HEK293 (cell line): ENCODE data around the gene CD83.

Source experiments
- CTCF ChIA-PET: fragments of 350-600 bp; formaldehyde crosslinking; extraction: SDS; loops from one replicate; lab custom pipeline; 2021; ENCODE audit warnings: antibody characterized with exemption; lab: Yijun Ruan, JAX
- POLR2A ChIA-PET: fragments of 300-600 bp; formaldehyde crosslinking; extraction: SDS; loops from one replicate; lab custom pipeline; 2020; ENCODE audit warnings: antibody characterized with exemption, inconsistent platforms; lab: Yijun Ruan, JAX
- H3K27ac ChIP-seq: fragments of 200-500 bp; sonication (Bioruptor generic); 2 replicates; pipeline ENCODE4 v1.5.1; 2014; ENCODE audit warnings: low read depth, low read length, control low read depth, inconsistent platforms; ENCODE audit errors: extremely low read depth
- H3K36me3 ChIP-seq, 2 experiments: fragments of 200-500 bp in 1 of 2; sonication (Bioruptor generic) in 1 of 2; 1 replicate in 1 of 2; 2 replicates in 1 of 2; pipeline ENCODE4 v1.5.1; 2014 to 2017; ENCODE audit warnings: inconsistent platforms in 2 of 2, low read length in 2 of 2; ENCODE audit not compliant: control insufficient read depth in 2 of 2, insufficient read depth in 1 of 2
- H3K4me1 ChIP-seq: fragments of 200-500 bp; sonication (Bioruptor generic); 2 replicates; pipeline ENCODE4 v1.5.1; 2014; ENCODE audit warnings: mild to moderate bottlenecking, low read length, inconsistent platforms; ENCODE audit not compliant: control insufficient read depth, insufficient read depth
- H3K4me3 ChIP-seq: 2 replicates; pipeline ENCODE4 v1.5.1; 2011; ENCODE audit warnings: low read depth, mild to moderate bottlenecking, control low read depth, low read length, moderate library complexity
- H3K9me3 ChIP-seq: fragments of 200-500 bp; sonication (Bioruptor generic); 2 replicates; pipeline ENCODE4 v1.5.1; 2014; ENCODE audit warnings: low read depth, low read length, inconsistent platforms; ENCODE audit not compliant: control insufficient read depth, insufficient read depth
- IKZF3 ChIP-seq: fragments of 450-650 bp; IDR thresholded peaks from 2 replicates; pipeline ENCODE4 v1.5.0; 2018; ENCODE audit warnings: missing biosample characterization, mild to moderate bottlenecking, missing genetic modification characterization, moderate library complexity
- MYNN ChIP-seq: fragments of 450-650 bp; formaldehyde crosslinking; IDR thresholded peaks from 2 replicates; pipeline ENCODE4 v1.5.1; 2016; ENCODE audit warnings: missing biosample characterization, missing genetic modification characterization, borderline replicate concordance
- MZF1 ChIP-seq: fragments of 450-650 bp; formaldehyde crosslinking; IDR thresholded peaks from 2 replicates; pipeline ENCODE4 v1.5.1; 2017; ENCODE audit warnings: missing biosample characterization, missing genetic modification characterization, borderline replicate concordance
- PRDM1 ChIP-seq: fragments of 450-650 bp; formaldehyde crosslinking; IDR thresholded peaks from 2 replicates; pipeline ENCODE4; 2016; ENCODE audit warnings: missing biosample characterization, missing genetic modification characterization
- PRDM6 ChIP-seq: fragments of 450-650 bp; formaldehyde crosslinking; IDR thresholded peaks from 2 replicates; pipeline ENCODE4 v1.5.1; 2017; ENCODE audit warnings: missing biosample characterization, missing genetic modification characterization
- REST ChIP-seq: fragments of 450-650 bp; formaldehyde crosslinking; IDR thresholded peaks from 2 replicates; pipeline ENCODE4 v1.5.1; 2016; ENCODE audit warnings: missing biosample characterization, missing genetic modification characterization
- SP7 ChIP-seq: fragments of 450-650 bp; formaldehyde crosslinking; IDR thresholded peaks from 2 replicates; pipeline ENCODE4 v1.5.1; 2016; ENCODE audit warnings: missing biosample characterization, missing genetic modification characterization
- YY2 ChIP-seq: fragments of 450-650 bp; formaldehyde crosslinking; IDR thresholded peaks from 2 replicates; pipeline ENCODE4 v1.5.1; 2016; ENCODE audit warnings: missing biosample characterization, missing genetic modification characterization
- ZBTB48 ChIP-seq: fragments of 450-650 bp; formaldehyde crosslinking; IDR thresholded peaks from 2 replicates; pipeline ENCODE4 v1.5.1; 2016; ENCODE audit warnings: missing biosample characterization, missing genetic modification characterization
- ZFP3 ChIP-seq: fragments of 450-650 bp; formaldehyde crosslinking; IDR thresholded peaks from 2 replicates; pipeline ENCODE4 v1.5.1; 2016; ENCODE audit warnings: low read depth, missing biosample characterization, missing genetic modification characterization
- ZNF184 ChIP-seq: fragments of 450-650 bp; IDR thresholded peaks from 2 replicates; pipeline ENCODE4 v1.5.1; 2018; ENCODE audit warnings: missing biosample characterization, mild to moderate bottlenecking, missing genetic modification characterization
- ZNF19 ChIP-seq: fragments of 450-650 bp; formaldehyde crosslinking; IDR thresholded peaks from 2 replicates; pipeline ENCODE4; 2016; ENCODE audit warnings: missing biosample characterization, missing genetic modification characterization, low read depth
- ZNF221 ChIP-seq: fragments of 450-650 bp; formaldehyde crosslinking; IDR thresholded peaks from 2 replicates; pipeline ENCODE4 v1.5.1; 2017; ENCODE audit warnings: missing biosample characterization, missing genetic modification characterization, borderline replicate concordance
- ZNF280C ChIP-seq: fragments of 450-650 bp; formaldehyde crosslinking; IDR thresholded peaks from 2 replicates; pipeline ENCODE4 v1.5.1; 2016; ENCODE audit warnings: missing biosample characterization, missing genetic modification characterization
- ZNF501 ChIP-seq: fragments of 450-650 bp; formaldehyde crosslinking; IDR thresholded peaks from 2 replicates; pipeline ENCODE4 v1.5.1; 2016; ENCODE audit warnings: missing biosample characterization, missing genetic modification characterization
- ZNF529 ChIP-seq: fragments of 450-650 bp; formaldehyde crosslinking; IDR thresholded peaks from 2 replicates; pipeline ENCODE4 v1.5.1; 2017; ENCODE audit warnings: missing genetic modification characterization, missing biosample characterization; ENCODE audit not compliant: insufficient replicate concordance
- ZNF549 ChIP-seq: fragments of 450-650 bp; IDR thresholded peaks from 2 replicates; pipeline ENCODE4 v1.5.1; 2018; ENCODE audit warnings: missing biosample characterization, missing genetic modification characterization, mild to moderate bottlenecking, inconsistent platforms, moderate library complexity
- ZNF555 ChIP-seq: fragments of 450-650 bp; formaldehyde crosslinking; conservative IDR thresholded peaks from 2 replicates; pipeline ENCODE4 v1.5.1; 2017; ENCODE audit warnings: missing biosample characterization, mild to moderate bottlenecking, missing genetic modification characterization, inconsistent platforms
- ZNF558 ChIP-seq: fragments of 450-650 bp; formaldehyde crosslinking; IDR thresholded peaks from 2 replicates; pipeline ENCODE4 v1.5.1; 2016; ENCODE audit warnings: missing biosample characterization, missing genetic modification characterization
- ZNF639 ChIP-seq: fragments of 450-650 bp; formaldehyde crosslinking; IDR thresholded peaks from 2 replicates; pipeline ENCODE4 v1.5.1; 2016; ENCODE audit warnings: missing biosample characterization, missing genetic modification characterization
- ZNF677 ChIP-seq: fragments of 450-650 bp; IDR thresholded peaks from 2 replicates; pipeline ENCODE4 v1.5.0; 2018; ENCODE audit warnings: missing biosample characterization, mild to moderate bottlenecking, missing genetic modification characterization, moderate library complexity
- ZNF704 ChIP-seq: fragments of 450-650 bp; formaldehyde crosslinking; IDR thresholded peaks from 2 replicates; pipeline ENCODE4 v1.5.1; 2016; ENCODE audit warnings: missing biosample characterization, missing genetic modification characterization
- ZNF76 ChIP-seq: fragments of 450-650 bp; formaldehyde crosslinking; IDR thresholded peaks from 2 replicates; pipeline ENCODE4; 2016; ENCODE audit warnings: low read depth, missing biosample characterization, missing genetic modification characterization, borderline replicate concordance
- ZNF792 ChIP-seq: fragments of 450-650 bp; formaldehyde crosslinking; IDR thresholded peaks from 2 replicates; pipeline ENCODE4 v1.5.1; 2016; ENCODE audit warnings: missing biosample characterization, missing genetic modification characterization
- ZSCAN23 ChIP-seq: fragments of 450-650 bp; formaldehyde crosslinking; IDR thresholded peaks from 2 replicates; pipeline ENCODE4 v1.5.1; 2016; ENCODE audit warnings: missing biosample characterization, missing genetic modification characterization

The CD83 gene

GRCh38 chr6:14123386-14124111 lies 6.0 kb downstream of the CD83 start:
- no peaks in the 10 kb centered on the region for H3K36me3 ChIP-seq
- ChIA-PET POLR2A (interaction anchor here (0.7 kb wide), 2 partner anchors 1352 to 1499 kb away, joined by 3 read pairs; no protein-coding TSS in a partner anchor), CTCF (interaction anchor here (0.6 to 1.5 kb wide), 3 partner anchors 11 to 215 kb away, joined by 3 to 4 read pairs (median 3); no protein-coding TSS in a partner anchor)
- no peak overlapping the region for H3K27ac ChIP-seq
- H3K4me3 ChIP-seq, result no peak overlapping the region
- TF ChIP-seq ZNF76 (tag by site-specific recombination) (no peak), ZBTB48 (tag by site-specific recombination) (no peak), ZNF549 (no peak), MYNN (no peak), ZNF558 (tag by site-specific recombination) (no peak), REST (tag by site-specific recombination) (no peak), ZNF639 (tag by site-specific recombination) (no peak)
- H3K4me1 ChIP-seq, result peaks cover 4% of the 10 kb centered on the region; the same call in 1 of the 2 replicates
- no peaks in the 10 kb centered on the region for H3K9me3 ChIP-seq

- POLR2A ChIA-PET, result no interaction called here
- TF ChIP-seq ZSCAN23 (tag by site-specific recombination) (no peak), YY2 (tag by site-specific recombination) (no peak), ZNF704 (tag by site-specific recombination) (no peak), ZNF184 (tag by site-specific recombination) (no peak), ZNF677 (tag by site-specific recombination) (no peak), ZNF19 (tag by site-specific recombination) (no peak), ZNF280C (tag by site-specific recombination) (no peak), SP7 (no peak), ZNF792 (tag by site-specific recombination) (no peak), PRDM1 (no peak), IKZF3 (no peak), ZNF555 (tag by site-specific recombination) (no peak), PRDM6 (tag by site-specific recombination) (no peak), MZF1 (tag by site-specific recombination) (no peak), ZNF529 (tag by site-specific recombination) (no peak), ZNF501 (tag by site-specific recombination) (no peak), ZNF221 (tag by site-specific recombination) (no peak), ZFP3 (tag by site-specific recombination) (no peak)
These were observed 7.8 kb downstream of the CD83 start for GRCh38 chr6:14125346-14125745.

More at GRCh38 chr6:14125346-14125745, 7.8 kb downstream of the CD83 start:
- H3K27ac ChIP-seq, result no peak overlapping the region
- H3K4me3 ChIP-seq, result no peak overlapping the region
- peaks cover 4% of the 10 kb centered on the region; the same call in 1 of the 2 replicates for H3K4me1 ChIP-seq
- H3K36me3 ChIP-seq, result no peaks in the 10 kb centered on the region
- CTCF ChIA-PET, result interaction anchor here (0.5 kb wide), 1 partner anchor 21 kb away, joined by 3 read pairs; no protein-coding TSS in a partner anchor
- no peaks in the 10 kb centered on the region for H3K9me3 ChIP-seq
